Pancreas (tissue), 10 donors: ENCODE measurements around the gene DNM1. TPM values are rescaled to one million over a fixed set of nuclear protein-coding genes. Genes with fewer than 3 reads are reported as not detected.
A peak's percentile ranks its signal among the peaks of the same experiment; 100 is the strongest.

Experiments used
- ATAC-seq, 4 donors: fragments of 200-7000 bp; cut with Tn5 transposase; one replicate each; pipeline versions ENCODE4 v1.8.0 to v1.9.1; 2020; ENCODE audit warnings: mild to moderate bottlenecking in 4 of 4, moderate library complexity in 4 of 4
- DNase-seq, 6 donors: peaks; one replicate each; pipeline ENCODE4 v3.0.0-alpha.2; 2020
- FAIRE-seq: peaks from 2 replicates; lab custom pipeline; 2012; peaks lifted over from hg19 to GRCh38; lab: Jason Lieb, UNC
- H3K27ac ChIP-seq, 4 donors: fragments of 200-600 bp; sonication (generic); 1 replicate in 3 of 4; 2 replicates in 1 of 4; pipeline versions ENCODE4 v1.5.0 to v1.8.0; 2020
- H3K27me3 ChIP-seq, 4 donors: fragments of 200-600 bp; one replicate each; pipeline ENCODE4 v1.8.0; 2021
- H3K36me3 ChIP-seq, 3 donors: fragments of 200-600 bp; sonication (generic) in 1 of 3; one replicate each; pipeline versions ENCODE4 v1.5.0 to v1.8.0; 2020 to 2021
- H3K4me1 ChIP-seq, 3 donors: fragments of 200-600 bp; one replicate each; pipeline ENCODE4 v1.8.0; 2021
- H3K4me3 ChIP-seq, 4 donors: fragments of 200-600 bp; sonication (generic) in 2 of 4; one replicate each; pipeline versions ENCODE4 v1.5.0 to v1.8.0; 2020 to 2021
- H3K9me3 ChIP-seq, 4 donors: fragments of 200-600 bp; one replicate each; pipeline ENCODE4 v1.8.0; 2021
- CTCF ChIP-seq, 4 donors: fragments of 200-600 bp; sonication (generic) in 3 of 4; IDR thresholded peaks; one replicate each; pipeline versions ENCODE4 v1.5.0 to v1.8.0; 2021; ENCODE audit warnings: antibody characterized with exemption in 4 of 4
- WGBS, 2 donors: extraction: QIAGEN DNeasy Blood & Tissue Kit; methylation state at CpG; one replicate each; pipeline ENCODE4 v1.1.7; 2013; 5-methylcytosine and 5-hydroxymethylcytosine counted together
- intact Hi-C, 3 donors: fragments of 100-400 bp; cut with DNase I; formaldehyde crosslinking; loops; one replicate each; pipeline versions ENCODE4 v1.11.1 to v1.14.2; 2022
- polyA plus RNA-seq, 2 donors: library from polyadenylated mRNA; stranded (reverse); fragments of 200-250 nt; gene quantifications; one replicate each; pipeline ENCODE4 v1.2.3, GENCODE V29; 2013
- total RNA-seq, 6 donors: library from RNA; stranded (reverse); fragmentation: NEBNext Ultra II Directional in 4 of 6; extraction: Animal tissue kit (Norgen Biotek cat#: 25700) in 4 of 6; gene quantifications; one replicate each; pipeline versions ENCODE4 v1.2.1 to v1.2.4, GENCODE V29; 2021 to 2023
- donor health status: healthy with polysubstance abuse.
- donor health status: DM: no; HTN: no; CAD: no; lungs with moderate emphysema.
- donor health status: DM: no; HTN: no; CAD: no.
- donor health status: control.
- donor health status: control.
- donor health status: Bipolar disorder and iron deficiency.
- donor health status: DM: yes; HTN: yes; CAD: no.
- donor health status: DM: no; HTN: no; CAD: no.
- donor health status: DM: no; HTN: no; CAD: no.
- donor health status: DM: yes; HTN: yes; CAD: no.

The DNM1 gene
- total and polyA plus RNA-seq, 8 donors, result 5.8 to 23.1 (median 12.3) TPM

- ATAC-seq, result peak; percentile 94 to 97 (median 96)
- no peaks in the 10 kb centered on the region for H3K9me3 ChIP-seq
- peak; percentile 94 to 100 (median 99) for DNase-seq
- peak overlapping the region; percentile 27 to 48 (median 36) for H3K4me3 ChIP-seq
- TF ChIP-seq CTCF (IDR thresholded peaks at IDR 0.05), result no peak
- H3K4me1 ChIP-seq, result peaks cover 0 to 3% (median 0%) of the 10 kb centered on the region in 3 donors
- no peaks in the 10 kb centered on the region for H3K36me3 ChIP-seq
- H3K27ac ChIP-seq, result no peak overlapping the region
- intact Hi-C loops, result no loop called here
- FAIRE-seq, result no peak
- WGBS, 2 donors, result 7 to 8% methylated on average over 56 to 81 of the region's 81 CpGs
- H3K27me3 ChIP-seq, result no peaks in the 10 kb centered on the region
Measured at GRCh38 chr9:128249908-128250838, 47.0 kb downstream of the DNM1 start.

GRCh38 chr9:128250839-128251731, 47.9 kb downstream of the DNM1 start:
- 21 to 28% methylated on average over 29 to 43 of the region's 43 CpGs for WGBS, 2 donors
- FAIRE-seq (no peak), ATAC-seq (peak in 2 of 4 donors; percentile 2 to 6), DNase-seq (peak in 1 of 6 donors; percentile 36)
- TF ChIP-seq CTCF (IDR thresholded peaks at IDR 0.05), result no peak
- intact Hi-C loops, result no loop called here
- Histone ChIP-seq H3K9me3 (no peaks in the 10 kb centered on the region), H3K36me3 (no peaks in the 10 kb centered on the region), H3K4me1 (peaks cover 0 to 3% (median 0%) of the 10 kb centered on the region in 3 donors), H3K27ac (no peak overlapping the region), H3K4me3 (peak overlapping the region in 3 of 4 donors; percentile 27 to 48 (median 38)), H3K27me3 (no peaks in the 10 kb centered on the region)

GRCh38 chr9:128251732-128252100, 48.5 kb downstream of the DNM1 start:
- FAIRE-seq, result no peak

More at GRCh38 chr9:128251732-128252100, 48.5 kb downstream of the DNM1 start:
- DNase-seq (no peak), ATAC-seq (no peak)
- H3K36me3 ChIP-seq, result peaks cover 0 to under 1% (median 0%) of the 10 kb centered on the region in 3 donors
- no peaks in the 10 kb centered on the region for H3K27me3 ChIP-seq
- H3K9me3 ChIP-seq, result no peaks in the 10 kb centered on the region
- H3K4me1 ChIP-seq, result peaks cover 0 to 3% (median 0%) of the 10 kb centered on the region in 3 donors
- no peak overlapping the region for H3K27ac ChIP-seq
- WGBS, 2 donors, result 80 to 87% methylated on average over 3 of the region's 3 CpGs
- TF ChIP-seq CTCF (IDR thresholded peaks at IDR 0.05), result no peak
- H3K4me3 ChIP-seq, result no peak overlapping the region
- intact Hi-C loops, result no loop called here
